Measurements from ENCODE around the gene SPATS2. TPM values are rescaled to one million over a fixed set of nuclear protein-coding genes. Genes with fewer than 3 reads are reported as not detected.
"Not testable (repeated sequence)": the region's sequence is repeated elsewhere in the genome, so short reads cannot be mapped to it uniquely, and the experiment has no call there.

Gene SPATS2
- total RNA-seq, 1 experiment from 2014 or later: 74.2 TPM

GRCh38 chr12:49533331-49533730 lies 166.1 kb downstream of the SPATS2 start:
- TF ChIP-seq ATF3 (IDR thresholded peaks at IDR 0.05) (no peak), SP1 (IDR thresholded peaks at IDR 0.05; ENCODE audit: low read depth) (no peak), SIN3A (IDR thresholded peaks at IDR 0.05; ENCODE audit: low read depth) (no peak), ZFX (IDR thresholded peaks at IDR 0.05) (no peak), REST (IDR thresholded peaks at IDR 0.05; ENCODE audit: low read depth) (no peak), FOSL1 (IDR thresholded peaks at IDR 0.05; ENCODE audit: low read depth) (no peak), EGR1 (IDR thresholded peaks at IDR 0.05; ENCODE audit: low read depth) (no peak), MAX (IDR thresholded peaks at IDR 0.05) (no peak), ZNF274 (IDR thresholded peaks at IDR 0.05; ENCODE audit: low read depth, low read length) (no peak), POLR2A (IDR thresholded peaks at IDR 0.05; ENCODE audit: borderline replicate concordance, extremely low read depth, insufficient read depth, insufficient read length) (no peak), YY1 (IDR thresholded peaks at IDR 0.05; ENCODE audit: extremely low read depth, insufficient replicate concordance, low read depth, low read length) (no peak), CBX3 (IDR thresholded peaks at IDR 0.05; ENCODE audit: low read depth) (no peak), CTCF (IDR thresholded peaks at IDR 0.05 in 2 of 3, conservative IDR thresholded peaks at IDR 0.05 in 1 of 3; ENCODE audit: borderline replicate concordance in 1 of 3, insufficient read depth in 1 of 3, low read depth in 2 of 3, low read length in 2 of 3) (no peak), JUND (IDR thresholded peaks at IDR 0.05) (no peak)
- H3K4me3 ChIP-seq (replicated peaks in 1 of 2; ENCODE audit: low read depth in 1 of 2, low read length in 2 of 2): no peak overlapping the region
- no peaks in the 10 kb centered on the region for H3K79me2 ChIP-seq (ENCODE audit: insufficient read depth, low read length)
- H3K9me3 ChIP-seq (ENCODE audit: control insufficient read depth in 1 of 2, insufficient read depth in 1 of 2, low read depth in 1 of 2, low read length in 2 of 2): no peaks in the 10 kb centered on the region
- ChIA-PET POLR2A (no interaction called here), CTCF (no interaction called here), RAD21 (ENCODE audit: low non-redundant PET in 1 of 2, low total read pairs in 2 of 2, uncharacterized antibody in 2 of 2, unreplicated experiment in 2 of 2) (no interaction called here)
- no peak overlapping the region for H3K9ac ChIP-seq (ENCODE audit: low read length)
- peaks cover 30 to 32% of the 10 kb centered on the region in 2 experiments for H3K4me1 ChIP-seq (ENCODE audit: control insufficient read depth in 1 of 2, insufficient read depth in 2 of 2, low read length in 2 of 2)
- DNase-seq (ENCODE audit: low read depth, low spot score) (no peak), ATAC-seq (no peak)
- BruUV-seq (replicated peaks): no TSS peak
- 0 out of 4 replicates have a peak, but pooled peaks cover 0 to under 1% of the 10 kb centered on the region in 2 experiments for H3K36me3 ChIP-seq (ENCODE audit: control insufficient read depth in 1 of 2, insufficient read depth in 2 of 2, low read length in 2 of 2)
- no peaks in the 10 kb centered on the region for H3K27me3 ChIP-seq (ENCODE audit: insufficient read depth, low read length)
- no peak overlapping the region for H3K4me2 ChIP-seq (ENCODE audit: low read length)
- no peaks in the 10 kb centered on the region for H3K9me2 ChIP-seq (ENCODE audit: insufficient read depth)
- no peak overlapping the region for H3K27ac ChIP-seq (ENCODE audit: low read depth, low read length)
- H2AFZ ChIP-seq (ENCODE audit: low read depth, low read length, poor library complexity, severe bottlenecking): no peak overlapping the region
- intact Hi-C loops (cut with micrococcal nuclease): no loop called here
- no peaks in the 10 kb centered on the region for H4K20me1 ChIP-seq (ENCODE audit: insufficient read depth)

- H3K9me3 ChIP-seq (ENCODE audit: control insufficient read depth in 1 of 2, insufficient read depth in 1 of 2, low read depth in 1 of 2, low read length in 2 of 2); RAD21 ChIA-PET (ENCODE audit: low non-redundant PET in 1 of 2, low total read pairs in 2 of 2, uncharacterized antibody in 2 of 2, unreplicated experiment in 2 of 2); intact Hi-C loops (cut with micrococcal nuclease); H2AFZ ChIP-seq (ENCODE audit: low read depth, low read length, poor library complexity, severe bottlenecking); H3K27ac ChIP-seq (ENCODE audit: low read depth, low read length); H3K27me3 ChIP-seq (ENCODE audit: insufficient read depth, low read length); H3K9ac ChIP-seq (ENCODE audit: low read length); H4K20me1 ChIP-seq (ENCODE audit: insufficient read depth); H3K36me3 ChIP-seq (ENCODE audit: control insufficient read depth in 1 of 2, insufficient read depth in 2 of 2, low read length in 2 of 2); ATAC-seq; H3K4me3 ChIP-seq (replicated peaks in 1 of 2; ENCODE audit: low read depth in 1 of 2, low read length in 2 of 2); DNase-seq (ENCODE audit: low read depth, low spot score); H3K4me2 ChIP-seq (ENCODE audit: low read length); H3K9me2 ChIP-seq (ENCODE audit: insufficient read depth); H3K79me2 ChIP-seq (ENCODE audit: insufficient read depth, low read length); BruUV-seq (replicated peaks): not testable (repeated sequence)
- H3K4me1 ChIP-seq (ENCODE audit: control insufficient read depth in 1 of 2, insufficient read depth in 2 of 2, low read length in 2 of 2): peaks cover 31 to 36% of the 10 kb centered on the region in 2 experiments
- CTCF ChIA-PET: interaction anchor here (2.2 kb wide), 1 partner anchor 176 kb away, joined by 8 read pairs; no protein-coding TSS in a partner anchor
- POLR2A ChIA-PET: interaction anchor here (1.2 kb wide), 1 partner anchor 211 kb away, joined by 3 read pairs; the partner anchor contains the start of gene TROAP
Measured at GRCh38 chr12:49534122-49534521, 166.9 kb downstream of the SPATS2 start.
